ENCODE results near the gene TANGO6.
"Not testable (repeated sequence)": the region's sequence is repeated elsewhere in the genome, so short reads cannot be mapped to it uniquely, and the experiment has no call there.

Gene TANGO6

DNA sequence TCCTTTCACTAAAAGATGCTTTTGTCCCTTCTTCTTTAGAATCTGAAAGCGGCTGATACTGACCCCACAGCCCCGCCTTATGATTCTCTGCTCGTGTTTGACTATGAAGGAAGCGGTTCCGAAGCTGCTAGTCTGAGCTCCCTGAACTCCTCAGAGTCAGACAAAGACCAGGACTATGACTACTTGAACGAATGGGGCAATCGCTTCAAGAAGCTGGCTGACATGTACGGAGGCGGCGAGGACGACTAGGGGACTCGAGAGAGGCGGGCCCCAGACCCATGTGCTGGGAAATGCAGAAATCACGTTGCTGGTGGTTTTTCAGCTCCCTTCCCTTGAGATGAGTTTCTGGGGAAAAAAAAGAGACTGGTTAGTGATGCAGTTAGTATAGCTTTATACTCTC, 10.1 kb upstream of the TANGO6 start:
- no peaks in the 10 kb centered on the region for H3K4me1 ChIP-seq (ENCODE audit: control insufficient read depth, insufficient read depth, low read length)
- peaks cover 0 to 3% of the 10 kb centered on the region in 2 donors for H3K27me3 ChIP-seq (ENCODE audit: control insufficient read depth in 1 of 2, insufficient read depth in 2 of 2, low read length in 2 of 2)
- no peak overlapping the region for H3K27ac ChIP-seq (ENCODE audit: low read length)
- H3K4me3 ChIP-seq (ENCODE audit: low read length in 2 of 2), result no peak overlapping the region
- H3K36me3 ChIP-seq (ENCODE audit: control insufficient read depth in 2 of 2, insufficient read depth in 2 of 2, low read length in 2 of 2), result no peaks in the 10 kb centered on the region
- H3K9ac ChIP-seq (ENCODE audit: low read length in 2 of 2), result no peak overlapping the region
- no peaks in the 10 kb centered on the region for H3K9me3 ChIP-seq (ENCODE audit: control insufficient read depth in 2 of 2, low read length in 2 of 2)

DNA sequence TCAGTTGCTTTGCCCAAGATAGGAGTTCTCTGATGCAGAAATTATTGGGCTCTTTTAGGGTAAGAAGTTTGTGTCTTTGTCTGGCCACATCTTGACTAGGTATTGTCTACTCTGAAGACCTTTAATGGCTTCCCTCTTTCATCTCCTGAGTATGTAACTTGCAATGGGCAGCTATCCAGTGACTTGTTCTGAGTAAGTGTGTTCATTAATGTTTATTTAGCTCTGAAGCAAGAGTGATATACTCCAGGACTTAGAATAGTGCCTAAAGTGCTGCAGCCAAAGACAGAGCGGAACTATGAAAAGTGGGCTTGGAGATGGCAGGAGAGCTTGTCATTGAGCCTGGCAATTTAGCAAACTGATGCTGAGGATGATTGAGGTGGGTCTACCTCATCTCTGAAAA, 8.8 kb upstream of the TANGO6 start:
- no peak overlapping the region for H3K27ac ChIP-seq (ENCODE audit: low read length)
- H3K36me3 ChIP-seq (ENCODE audit: control insufficient read depth in 2 of 2, insufficient read depth in 2 of 2, low read length in 2 of 2), result no peaks in the 10 kb centered on the region
- no peaks in the 10 kb centered on the region for H3K4me1 ChIP-seq (ENCODE audit: control insufficient read depth, insufficient read depth, low read length)
- no peak overlapping the region for H3K4me3 ChIP-seq (ENCODE audit: low read length in 2 of 2)
- no peaks in the 10 kb centered on the region for H3K9me3 ChIP-seq (ENCODE audit: control insufficient read depth in 2 of 2, low read length in 2 of 2)
- peaks cover 0 to 2% of the 10 kb centered on the region in 2 donors for H3K27me3 ChIP-seq (ENCODE audit: control insufficient read depth in 1 of 2, insufficient read depth in 2 of 2, low read length in 2 of 2)
- H3K9ac ChIP-seq (ENCODE audit: low read length in 2 of 2), result no peak overlapping the region

DNA sequence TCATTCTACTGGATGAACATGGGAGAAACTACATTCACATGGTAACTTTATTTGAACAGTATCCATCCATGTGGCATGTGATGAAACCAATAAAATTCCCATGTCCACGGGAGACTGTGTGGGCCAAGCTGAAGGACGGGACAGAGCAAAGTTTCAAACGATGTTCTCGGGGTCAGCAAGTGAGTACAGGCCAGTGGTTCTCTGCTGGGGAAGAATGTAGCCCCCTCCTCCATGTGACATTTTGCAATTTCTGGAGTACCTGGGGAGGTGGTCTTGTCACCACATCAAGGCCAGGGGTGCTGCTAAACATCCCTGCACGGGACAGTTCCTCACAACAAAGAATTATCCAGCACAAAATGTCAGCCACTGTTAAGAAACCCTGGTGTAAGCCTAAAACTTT, 7.4 kb upstream of the TANGO6 start:
- H3K27ac ChIP-seq (ENCODE audit: low read length), result no peak overlapping the region
- H3K4me1 ChIP-seq (ENCODE audit: control insufficient read depth, insufficient read depth, low read length), result no peaks in the 10 kb centered on the region
- no peak overlapping the region for H3K4me3 ChIP-seq (ENCODE audit: low read length in 2 of 2)
- no peak overlapping the region for H3K9ac ChIP-seq (ENCODE audit: low read length in 2 of 2)
- H3K36me3 ChIP-seq (ENCODE audit: control insufficient read depth in 2 of 2, insufficient read depth in 2 of 2, low read length in 2 of 2), result no peaks in the 10 kb centered on the region
- no peaks in the 10 kb centered on the region for H3K9me3 ChIP-seq (ENCODE audit: control insufficient read depth in 2 of 2, low read length in 2 of 2)
- H3K27me3 ChIP-seq (ENCODE audit: control insufficient read depth in 1 of 2, insufficient read depth in 2 of 2, low read length in 2 of 2), result no peaks in the 10 kb centered on the region

DNA sequence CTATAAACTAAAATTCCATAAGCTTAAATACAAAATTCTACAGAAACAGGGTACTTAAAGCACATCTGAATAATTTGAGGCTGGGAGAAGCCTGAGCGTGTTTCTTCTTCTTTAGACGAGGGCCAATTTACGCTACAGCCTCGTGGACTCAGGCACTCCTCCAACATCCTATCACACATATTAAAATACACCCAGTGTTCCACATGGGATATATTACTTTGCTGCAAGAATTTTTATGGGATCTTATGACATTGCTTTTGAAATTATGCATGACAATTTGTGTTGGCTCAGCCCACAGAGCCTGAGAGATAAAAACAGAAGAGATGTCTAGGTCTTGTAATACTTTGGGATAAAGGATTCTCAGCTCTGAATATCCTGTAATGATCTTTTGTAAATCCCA, 3.5 kb upstream of the TANGO6 start:
- H3K9me3 ChIP-seq (ENCODE audit: control insufficient read depth in 2 of 2, low read length in 2 of 2), result no peaks in the 10 kb centered on the region
- no peaks in the 10 kb centered on the region for H3K27me3 ChIP-seq (ENCODE audit: control insufficient read depth in 1 of 2, insufficient read depth in 2 of 2, low read length in 2 of 2)
- H3K4me1 ChIP-seq (ENCODE audit: control insufficient read depth, insufficient read depth, low read length), result peaks cover 9% of the 10 kb centered on the region
- no peak overlapping the region for H3K27ac ChIP-seq (ENCODE audit: low read length)
- no peak overlapping the region for H3K9ac ChIP-seq (ENCODE audit: low read length in 2 of 2)
- H3K4me3 ChIP-seq (ENCODE audit: low read length in 2 of 2), result no peak overlapping the region
- no peaks in the 10 kb centered on the region for H3K36me3 ChIP-seq (ENCODE audit: control insufficient read depth in 2 of 2, insufficient read depth in 2 of 2, low read length in 2 of 2)

GRCh38 chr16:68842964-68843481, 308 bp upstream of the TANGO6 start:
- Histone ChIP-seq H3K4me3 (ENCODE audit: low read length in 2 of 2) (peak overlapping the region; percentile 90 to 94), H3K9ac (ENCODE audit: low read length in 2 of 2) (peak overlapping the region; percentile 29 to 93), H3K27ac (ENCODE audit: low read length) (peak overlapping the region; percentile 70)
- not testable (repeated sequence) for H3K9me3 ChIP-seq (ENCODE audit: control insufficient read depth in 2 of 2, low read length in 2 of 2); H3K36me3 ChIP-seq (ENCODE audit: control insufficient read depth in 2 of 2, insufficient read depth in 2 of 2, low read length in 2 of 2); H3K27me3 ChIP-seq (ENCODE audit: control insufficient read depth in 1 of 2, insufficient read depth in 2 of 2, low read length in 2 of 2); H3K4me1 ChIP-seq (ENCODE audit: control insufficient read depth, insufficient read depth, low read length)

DNA sequence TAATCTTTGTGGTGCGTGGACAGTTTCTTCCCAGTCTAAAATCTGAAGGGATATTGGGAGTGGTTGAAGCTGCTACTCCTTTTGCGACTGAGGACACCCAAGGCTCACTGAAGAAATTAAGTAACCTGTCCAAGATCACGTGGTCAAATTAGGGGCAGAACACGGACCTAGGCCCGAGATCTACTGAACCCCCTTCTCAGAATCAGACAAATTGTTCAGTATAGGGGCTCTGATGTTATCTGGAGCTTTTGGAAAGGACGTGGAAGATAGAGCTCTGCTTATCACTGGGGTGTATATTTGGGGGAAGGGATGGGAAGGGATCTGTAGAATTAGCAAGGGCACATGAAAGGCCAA, 857 bp downstream of the TANGO6 start:
- no peaks in the 10 kb centered on the region for H3K9me3 ChIP-seq (ENCODE audit: control insufficient read depth in 2 of 2, low read length in 2 of 2)
- peak overlapping the region; percentile 70 for H3K27ac ChIP-seq (ENCODE audit: low read length)
- peak overlapping the region; percentile 90 to 93 for H3K9ac ChIP-seq (ENCODE audit: low read length in 2 of 2)
- peak overlapping the region; percentile 90 to 94 for H3K4me3 ChIP-seq (ENCODE audit: low read length in 2 of 2)
- H3K4me1 ChIP-seq (ENCODE audit: control insufficient read depth, insufficient read depth, low read length), result peaks cover 9% of the 10 kb centered on the region
- no peaks in the 10 kb centered on the region for H3K27me3 ChIP-seq (ENCODE audit: control insufficient read depth in 1 of 2, insufficient read depth in 2 of 2, low read length in 2 of 2)
- H3K36me3 ChIP-seq (ENCODE audit: control insufficient read depth in 2 of 2, insufficient read depth in 2 of 2, low read length in 2 of 2), result no peaks in the 10 kb centered on the region

DNA sequence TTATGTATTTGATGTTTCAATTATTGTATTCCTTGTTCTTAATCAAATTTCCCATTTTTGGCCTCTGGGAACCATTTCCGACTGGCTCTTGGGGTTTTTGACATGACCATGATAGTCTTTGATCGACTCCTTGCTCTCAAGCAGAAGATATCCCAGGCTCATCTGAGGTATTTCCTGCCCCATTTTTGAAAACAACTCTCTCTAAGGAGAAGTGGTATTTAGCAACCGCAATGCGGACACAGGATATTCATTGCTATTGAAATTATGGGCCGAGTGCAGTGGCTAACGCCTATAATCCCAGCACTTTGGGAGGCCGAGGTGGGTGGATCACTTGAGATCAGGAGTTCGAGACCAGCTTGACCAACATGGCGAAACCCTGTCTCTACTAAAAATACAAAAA, 5.5 kb downstream of the TANGO6 start:
- H3K9me3 ChIP-seq (ENCODE audit: control insufficient read depth in 2 of 2, low read length in 2 of 2), result no peaks in the 10 kb centered on the region
- H3K36me3 ChIP-seq (ENCODE audit: control insufficient read depth in 2 of 2, insufficient read depth in 2 of 2, low read length in 2 of 2), result no peaks in the 10 kb centered on the region
- H3K4me1 ChIP-seq (ENCODE audit: control insufficient read depth, insufficient read depth, low read length), result peaks cover 5% of the 10 kb centered on the region
- no peak overlapping the region for H3K9ac ChIP-seq (ENCODE audit: low read length in 2 of 2)
- H3K27ac ChIP-seq (ENCODE audit: low read length), result no peak overlapping the region
- H3K4me3 ChIP-seq (ENCODE audit: low read length in 2 of 2), result no peak overlapping the region
- no peaks in the 10 kb centered on the region for H3K27me3 ChIP-seq (ENCODE audit: control insufficient read depth in 1 of 2, insufficient read depth in 2 of 2, low read length in 2 of 2)

DNA sequence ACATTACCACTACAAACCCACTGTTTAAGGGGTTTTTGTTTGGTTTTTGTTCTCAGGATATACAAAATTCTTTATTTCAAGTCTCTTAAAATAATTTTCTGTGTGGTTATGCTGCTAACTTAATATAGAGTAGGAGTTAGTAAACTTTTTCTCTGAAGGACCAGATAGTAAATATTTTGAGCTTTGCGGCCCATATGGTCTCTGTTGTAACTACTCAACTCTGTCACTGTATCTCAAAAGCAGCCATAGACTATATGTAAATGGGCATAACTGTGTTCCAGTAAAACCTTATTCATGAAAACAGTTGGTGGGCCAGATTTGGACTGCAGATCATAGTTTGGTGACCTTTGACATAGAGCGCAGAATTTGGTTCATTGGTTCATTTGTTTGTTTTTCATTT, 7.2 kb downstream of the TANGO6 start:
- Histone ChIP-seq H3K4me1 (ENCODE audit: control insufficient read depth, insufficient read depth, low read length) (no peaks in the 10 kb centered on the region), H3K9ac (ENCODE audit: low read length in 2 of 2) (no peak overlapping the region), H3K36me3 (ENCODE audit: control insufficient read depth in 2 of 2, insufficient read depth in 2 of 2, low read length in 2 of 2) (no peaks in the 10 kb centered on the region), H3K27ac (ENCODE audit: low read length) (no peak overlapping the region), H3K9me3 (ENCODE audit: control insufficient read depth in 2 of 2, low read length in 2 of 2) (no peaks in the 10 kb centered on the region), H3K27me3 (ENCODE audit: control insufficient read depth in 1 of 2, insufficient read depth in 2 of 2, low read length in 2 of 2) (no peaks in the 10 kb centered on the region), H3K4me3 (ENCODE audit: low read length in 2 of 2) (no peak overlapping the region)

GRCh38 chr16:68851601-68852000, 8.3 kb downstream of the TANGO6 start:
- H3K9ac ChIP-seq (ENCODE audit: low read length in 2 of 2), result no peak overlapping the region
- no peaks in the 10 kb centered on the region for H3K27me3 ChIP-seq (ENCODE audit: control insufficient read depth in 1 of 2, insufficient read depth in 2 of 2, low read length in 2 of 2)
- H3K9me3 ChIP-seq (ENCODE audit: control insufficient read depth in 2 of 2, low read length in 2 of 2), result no peaks in the 10 kb centered on the region
- no peaks in the 10 kb centered on the region for H3K4me1 ChIP-seq (ENCODE audit: control insufficient read depth, insufficient read depth, low read length)
- H3K4me3 ChIP-seq (ENCODE audit: low read length in 2 of 2), result no peak overlapping the region
- no peak overlapping the region for H3K27ac ChIP-seq (ENCODE audit: low read length)
- H3K36me3 ChIP-seq (ENCODE audit: control insufficient read depth in 2 of 2, insufficient read depth in 2 of 2, low read length in 2 of 2), result no peaks in the 10 kb centered on the region

- Histone ChIP-seq H3K36me3 (ENCODE audit: control insufficient read depth in 2 of 2, insufficient read depth in 2 of 2, low read length in 2 of 2) (peaks cover 16 to 19% of the 10 kb centered on the region in 2 donors), H3K4me3 (ENCODE audit: low read length in 2 of 2) (no peak overlapping the region), H3K9ac (ENCODE audit: low read length in 2 of 2) (no peak overlapping the region), H3K27ac (ENCODE audit: low read length) (no peak overlapping the region), H3K27me3 (ENCODE audit: control insufficient read depth in 1 of 2, insufficient read depth in 2 of 2, low read length in 2 of 2) (no peaks in the 10 kb centered on the region), H3K9me3 (ENCODE audit: control insufficient read depth in 2 of 2, low read length in 2 of 2) (no peaks in the 10 kb centered on the region), H3K4me1 (ENCODE audit: control insufficient read depth, insufficient read depth, low read length) (no peaks in the 10 kb centered on the region)
These were observed 14.1 kb downstream of the TANGO6 start for GRCh38 chr16:68857479-68857878.

DNA sequence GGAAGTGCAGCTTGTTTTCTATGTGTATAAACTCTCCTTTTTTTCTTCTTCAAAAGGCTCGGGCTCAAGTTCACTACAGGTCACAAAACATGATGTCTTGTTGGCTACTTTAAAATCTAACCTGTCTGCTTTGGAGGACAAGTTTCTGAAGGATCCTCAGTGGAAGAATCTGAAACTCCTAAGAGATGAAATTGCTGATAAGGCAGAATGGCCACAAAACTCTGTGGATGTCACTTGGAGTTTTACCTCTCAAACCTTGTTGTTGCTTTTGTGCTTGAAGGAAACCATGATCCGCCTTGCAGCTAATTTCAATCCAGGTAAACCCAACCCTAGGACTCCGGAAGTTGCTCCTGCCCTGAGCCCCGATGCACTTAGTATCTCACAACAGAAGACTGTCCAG, 16.5 kb downstream of the TANGO6 start:
- Histone ChIP-seq H3K4me1 (ENCODE audit: control insufficient read depth, insufficient read depth, low read length) (no peaks in the 10 kb centered on the region), H3K27me3 (ENCODE audit: control insufficient read depth in 1 of 2, insufficient read depth in 2 of 2, low read length in 2 of 2) (no peaks in the 10 kb centered on the region), H3K9me3 (ENCODE audit: control insufficient read depth in 2 of 2, low read length in 2 of 2) (no peaks in the 10 kb centered on the region), H3K36me3 (ENCODE audit: control insufficient read depth in 2 of 2, insufficient read depth in 2 of 2, low read length in 2 of 2) (peaks cover 21 to 29% of the 10 kb centered on the region in 2 donors), H3K4me3 (ENCODE audit: low read length in 2 of 2) (no peak overlapping the region), H3K9ac (ENCODE audit: low read length in 2 of 2) (no peak overlapping the region), H3K27ac (ENCODE audit: low read length) (no peak overlapping the region)
